CD4-positive, alpha-beta T cell treated with Interleukin-6 for 4 hours (primary cell): ENCODE data around the gene PRPF4.
"Not testable (repeated sequence)": the region's sequence is repeated elsewhere in the genome, so short reads cannot be mapped to it uniquely, and the experiment has no call there.

Experiments
- DNase-seq: peaks from one replicate; pipeline ENCODE4 v3.0.0-alpha.2; 2020; ENCODE audit warnings: mixed read lengths

Gene PRPF4

GRCh38 chr9:113275157-113276131 lies at the start of gene PRPF4, which contains the start of gene CDC26:
TSS of gene PRPF4 (plus strand) at chr9:113275658. CDS start at chr9:113275744, 86 bp downstream.
TSS of gene CDC26 (minus strand) at chr9:113275572. CDS start at chr9:113272507, 3,065 bp downstream.
- peak; percentile 96 for DNase-seq

DNA sequence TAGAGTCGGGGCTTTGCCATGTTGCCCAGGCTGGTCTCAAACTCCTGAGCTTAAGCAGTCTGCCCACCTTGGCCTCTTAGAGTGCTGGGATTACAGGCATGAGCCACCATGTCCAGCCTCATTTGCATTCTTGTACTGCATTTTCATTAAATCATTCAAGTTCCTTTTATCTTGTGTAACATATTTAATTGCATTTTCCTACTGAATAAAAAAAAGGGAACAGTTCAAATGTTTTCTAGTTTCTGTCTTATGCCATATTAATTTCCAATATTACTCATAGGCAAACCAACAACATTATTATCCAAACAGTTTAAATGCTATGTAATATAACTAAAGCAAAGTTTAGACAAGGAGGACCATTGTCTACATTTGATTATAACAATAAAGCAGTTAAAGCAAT lies 48.0 kb upstream of the PRPF4 start:
- DNase-seq = no peak

DNA sequence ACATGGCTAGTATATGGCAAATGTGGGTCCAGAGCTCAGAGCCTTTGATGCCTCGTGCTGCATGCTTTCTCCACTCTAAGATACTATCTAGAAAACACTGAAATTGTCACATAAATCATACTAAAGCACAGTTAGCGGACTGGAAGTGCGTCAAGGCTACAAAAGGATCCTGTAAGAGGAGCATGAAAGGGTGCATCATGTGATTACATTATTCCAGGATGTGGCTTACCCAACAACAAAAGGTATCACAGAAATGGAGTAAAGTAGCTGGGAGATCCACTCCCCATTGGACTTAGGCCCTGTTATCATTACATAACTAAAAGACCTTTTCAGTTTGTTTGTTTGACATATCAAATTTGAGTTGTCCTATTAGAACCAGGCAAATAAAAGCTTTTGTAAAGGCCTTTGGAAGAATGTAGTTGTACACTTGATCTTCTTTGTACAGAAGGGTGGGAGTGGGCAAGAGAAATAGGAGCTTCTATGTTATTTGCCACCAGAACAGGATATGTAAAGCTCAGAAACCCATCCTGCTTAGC lies 47.3 kb upstream of the PRPF4 start:
- no peak for DNase-seq

DNA sequence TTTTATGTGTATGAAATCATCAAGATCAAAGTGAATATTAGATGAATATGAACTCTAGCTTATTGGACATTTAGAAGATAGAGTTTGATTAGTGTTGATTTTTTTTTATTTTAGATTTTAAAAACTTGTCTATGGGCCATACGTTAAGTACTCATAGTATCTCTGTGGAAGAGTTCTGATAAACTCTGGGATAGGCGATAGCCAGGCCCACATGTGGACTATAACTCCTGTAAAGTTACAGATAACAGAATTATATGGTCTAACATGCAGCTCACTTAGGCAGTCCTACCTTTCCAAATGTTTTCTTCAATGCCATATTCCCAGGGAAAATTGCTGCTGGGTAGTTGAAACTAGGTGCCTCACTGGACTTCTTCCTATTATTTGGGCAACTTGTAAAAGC lies 43.8 kb upstream of the PRPF4 start:
- DNase-seq = no peak

GRCh38 chr9:113235701-113236255 lies 39.7 kb upstream of the PRPF4 start:
- DNase-seq = not testable (repeated sequence)

- no peak for DNase-seq
Observed at GRCh38 chr9:113237026-113237425, 38.4 kb upstream of the PRPF4 start.

DNA sequence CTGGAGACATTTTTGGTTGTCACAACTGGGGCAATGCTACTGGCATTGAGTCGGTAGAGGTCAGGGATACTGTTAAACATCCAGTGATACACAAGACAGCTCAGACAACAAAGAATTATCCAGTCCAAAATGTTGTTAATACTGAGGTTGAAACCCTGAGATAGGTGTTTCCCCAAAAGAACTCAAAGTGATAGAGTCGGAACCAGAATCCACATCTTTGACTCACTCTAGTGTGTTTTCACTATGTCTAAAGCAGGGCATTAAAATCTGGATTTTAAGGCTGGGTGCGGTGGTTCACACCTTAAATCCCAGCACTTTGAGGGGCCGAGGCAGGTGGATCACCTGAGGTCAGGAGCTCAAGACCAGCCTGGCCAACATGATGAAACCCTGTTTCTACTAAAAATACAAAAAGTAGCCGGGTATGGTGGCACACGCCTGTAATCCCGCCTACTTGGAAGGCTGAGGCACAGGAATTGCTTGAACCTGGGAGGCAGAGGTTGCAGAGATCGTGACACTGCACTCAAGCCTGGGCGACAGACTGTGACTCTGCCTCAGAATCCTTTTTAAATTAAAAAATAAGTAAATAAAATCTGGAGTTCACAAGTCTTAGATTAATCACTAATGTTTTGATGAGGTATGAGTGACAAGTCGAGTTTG lies 37.1 kb upstream of the PRPF4 start:
- no peak for DNase-seq

GRCh38 chr9:113238859-113239232 lies 36.6 kb upstream of the PRPF4 start:
- DNase-seq = no peak

DNA sequence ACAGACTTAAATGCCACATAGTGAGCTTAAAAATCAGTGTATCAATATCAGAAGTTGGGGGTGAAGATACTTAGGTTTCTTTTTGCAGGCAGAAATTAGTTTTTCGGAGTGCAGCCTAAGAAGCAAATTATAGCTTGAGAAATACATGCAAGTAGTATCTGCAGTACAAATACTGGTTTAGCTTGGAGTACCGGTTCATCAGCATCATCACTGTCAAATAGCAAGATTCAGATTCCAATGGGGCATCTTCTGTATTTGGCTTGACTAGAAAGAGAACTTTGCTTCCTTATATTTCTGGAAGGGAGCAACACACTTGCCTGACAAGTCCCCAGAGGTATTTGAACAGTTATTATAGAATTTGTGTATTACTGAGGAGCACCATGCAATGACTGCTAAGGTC lies 34.3 kb upstream of the PRPF4 start:
- no peak for DNase-seq

DNA sequence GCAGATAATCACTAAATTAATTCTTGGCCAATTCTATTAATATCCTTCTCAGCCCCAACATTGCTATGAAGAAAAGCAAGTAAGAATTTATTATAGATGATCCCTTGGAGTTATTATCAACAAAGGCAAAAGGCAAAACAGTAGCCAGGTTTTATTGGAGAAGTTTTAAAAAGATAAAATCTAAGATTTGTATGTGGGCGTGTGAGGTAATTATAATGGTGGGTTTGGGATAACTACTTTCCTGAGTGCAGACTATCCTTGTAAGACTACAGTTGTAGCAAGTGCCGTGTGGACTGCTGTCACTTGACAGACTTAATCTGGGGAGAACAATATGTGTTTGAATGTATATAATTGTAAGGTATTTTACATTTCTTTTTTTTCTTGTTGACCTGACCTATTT lies 30.9 kb upstream of the PRPF4 start:
- DNase-seq = no peak

GRCh38 chr9:113245894-113246293 lies 29.6 kb upstream of the PRPF4 start:
- DNase-seq = no peak

GRCh38 chr9:113246928-113247327 lies 28.5 kb upstream of the PRPF4 start:
- no peak for DNase-seq

DNA sequence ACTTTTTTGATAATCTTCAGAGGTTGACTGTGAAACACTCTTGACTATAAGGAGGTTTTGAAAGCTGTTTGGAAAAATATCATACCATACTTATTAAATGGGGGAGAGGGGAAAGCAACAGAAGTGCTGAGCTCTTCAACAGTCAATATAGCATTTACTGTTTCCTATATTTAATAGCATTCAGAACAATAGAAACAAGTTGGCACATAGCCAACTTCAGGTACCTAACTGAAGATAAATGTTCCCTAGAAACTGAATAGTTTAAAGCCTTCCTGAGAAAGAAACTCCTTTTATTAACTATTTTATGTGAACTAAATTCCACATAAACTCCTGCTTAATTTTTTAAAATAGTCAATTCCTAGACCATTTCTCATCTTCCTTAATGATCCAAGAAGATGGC lies 27.8 kb upstream of the PRPF4 start:
- no peak for DNase-seq

DNA sequence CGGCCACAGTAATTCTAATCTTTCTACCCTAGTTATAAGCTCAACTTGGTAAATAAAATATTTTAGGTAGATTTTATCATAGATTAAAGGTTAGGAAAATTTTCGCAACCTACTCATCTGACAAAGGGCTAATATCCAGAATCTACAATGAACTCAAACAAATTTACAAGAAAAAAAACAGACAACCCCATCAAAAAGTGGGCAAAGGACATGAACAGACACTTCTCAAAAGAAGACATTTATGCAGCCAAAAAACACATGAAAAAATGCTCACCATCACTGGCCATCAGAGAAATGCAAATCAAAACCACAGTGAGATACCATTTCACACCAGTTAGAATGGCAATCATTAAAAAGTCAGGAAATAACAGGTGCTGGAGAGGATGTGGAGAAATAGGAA lies 25.8 kb upstream of the PRPF4 start:
- not testable (repeated sequence) for DNase-seq

DNA sequence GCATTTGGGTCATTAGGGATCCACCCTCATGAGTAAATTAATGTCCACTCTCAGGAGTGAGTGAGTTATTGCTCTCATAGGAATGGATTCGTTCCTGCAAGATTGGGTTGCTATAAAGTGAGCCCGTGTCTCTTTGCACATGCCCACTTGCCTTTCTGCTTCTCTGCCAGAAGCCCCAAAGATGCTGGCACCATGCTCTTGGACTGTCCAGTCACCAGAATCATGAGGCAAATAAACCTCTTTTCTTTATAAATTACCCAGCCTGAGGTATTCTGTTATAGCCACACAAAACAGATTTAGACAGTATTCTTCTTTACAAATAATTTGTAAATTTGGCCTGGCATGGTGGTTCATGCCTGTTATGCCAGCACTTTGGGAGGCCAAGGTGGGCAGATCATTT lies 24.7 kb upstream of the PRPF4 start:
- no peak for DNase-seq

GRCh38 chr9:113254991-113255390 lies 20.5 kb upstream of the PRPF4 start:
- no peak for DNase-seq

GRCh38 chr9:113255438-113255837 lies 20.0 kb upstream of the PRPF4 start:
- DNase-seq = no peak

DNA sequence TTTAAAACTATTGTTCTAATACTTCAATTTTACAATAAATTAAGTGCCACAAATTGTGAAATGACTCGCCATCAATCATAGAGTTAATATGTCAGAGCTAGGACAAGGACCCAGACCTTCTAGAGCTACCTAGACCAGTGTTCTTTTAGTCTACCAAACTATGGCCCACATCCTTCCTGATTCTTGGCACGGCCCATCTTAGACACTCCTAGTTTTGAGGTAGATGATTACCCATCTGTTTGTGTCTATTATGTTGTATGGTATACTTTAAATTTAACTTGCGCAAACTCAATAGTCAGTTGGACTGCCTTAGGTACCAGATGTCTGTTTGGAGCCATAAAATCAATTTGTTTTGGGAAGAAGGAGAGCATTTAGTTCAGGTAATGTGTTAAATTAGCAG lies 17.6 kb upstream of the PRPF4 start:
- no peak for DNase-seq

GRCh38 chr9:113258282-113258681 lies 17.2 kb upstream of the PRPF4 start:
- DNase-seq = no peak

DNA sequence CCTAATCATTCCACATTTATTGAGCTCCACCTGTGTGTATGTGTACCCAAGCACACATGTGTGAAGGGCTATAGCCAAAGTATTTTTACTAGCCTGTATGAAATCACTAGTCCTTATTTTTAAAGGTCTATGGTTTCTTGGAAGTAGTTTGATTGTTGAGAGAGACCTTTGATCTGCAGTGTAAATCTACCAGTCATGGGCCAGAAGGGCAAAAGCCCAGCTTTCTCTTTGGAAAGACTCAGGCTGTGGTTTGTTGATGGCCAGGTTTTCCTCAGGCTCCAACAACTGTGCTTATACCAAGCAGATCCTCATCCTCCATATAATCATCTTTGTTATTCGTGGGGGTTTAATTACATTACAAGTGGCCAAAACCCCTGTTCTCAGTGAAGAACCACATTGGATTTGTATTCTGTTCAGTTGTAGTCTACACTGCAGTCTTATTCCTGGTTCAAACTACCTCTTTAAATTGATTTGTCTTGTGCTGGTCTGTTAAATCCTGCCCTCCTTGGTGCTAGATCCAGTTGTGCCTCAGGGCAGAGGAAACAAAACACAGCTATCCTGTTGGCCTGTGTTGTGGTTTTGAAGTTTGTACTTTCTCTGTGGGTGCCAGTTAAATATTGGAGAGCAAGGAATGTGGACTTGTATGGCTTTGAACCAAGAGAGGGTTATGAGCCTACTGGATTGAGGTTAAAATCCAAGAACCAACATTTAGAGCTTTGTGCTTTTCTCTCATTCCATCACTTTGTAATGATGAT lies 13.4 kb upstream of the PRPF4 start:
- no peak for DNase-seq

DNA sequence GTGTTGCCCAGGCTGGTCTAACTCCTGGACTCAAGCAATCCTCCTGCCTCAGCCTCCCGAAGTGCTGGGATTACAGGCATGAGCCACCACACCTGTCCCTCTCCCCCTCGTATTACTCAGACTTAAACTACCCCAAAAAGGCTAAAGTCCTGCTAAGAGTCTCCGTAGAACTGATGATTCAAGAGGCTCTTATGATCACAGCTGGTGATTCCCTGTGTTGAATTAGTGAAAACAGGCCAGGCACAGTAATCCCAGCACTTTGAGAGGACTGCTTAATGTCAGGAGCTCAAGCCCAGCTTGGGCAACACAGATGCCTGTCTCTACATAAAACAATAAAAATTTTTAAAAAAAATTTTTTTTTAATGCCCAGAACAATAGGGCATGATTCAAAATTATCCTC lies 9.3 kb upstream of the PRPF4 start:
- DNase-seq = no peak

GRCh38 chr9:113267911-113268566 lies 7.4 kb upstream of the PRPF4 start:
- no peak for DNase-seq
